ENCODE results near the gene UGT1A6. TPM values are rescaled to one million over a fixed set of nuclear protein-coding genes. Genes with fewer than 3 reads are reported as not detected.

The UGT1A6 gene
- total RNA-seq, 4 donors from 2014 or later: 0.27 to 20.1 (median 0.58) TPM; not detected in 1

DNA sequence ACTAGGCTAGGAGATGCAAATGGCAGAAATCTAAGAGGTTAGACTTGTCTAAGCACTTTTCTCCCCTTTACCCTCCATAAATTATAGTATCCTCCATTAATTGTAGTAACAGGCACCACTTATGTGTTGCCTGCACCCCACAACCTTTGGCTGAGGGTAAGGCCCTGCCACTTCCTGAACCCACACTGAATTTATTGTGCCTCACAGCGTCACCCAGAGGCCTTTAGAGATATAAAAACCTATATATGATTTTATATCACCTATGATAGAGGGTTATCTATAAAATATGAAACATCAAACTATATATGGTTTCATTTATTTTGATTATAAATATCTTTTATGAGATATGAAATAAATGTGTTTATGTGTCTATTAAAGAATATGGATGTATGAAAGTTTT lies 18.4 kb upstream of the UGT1A6 start:
- no peak for TF ChIP-seq POLR2A (IDR thresholded peaks at IDR 0.05)
- no peak for TF ChIP-seq EP300 (IDR thresholded peaks at IDR 0.05)
- TF ChIP-seq, protein P1, sequence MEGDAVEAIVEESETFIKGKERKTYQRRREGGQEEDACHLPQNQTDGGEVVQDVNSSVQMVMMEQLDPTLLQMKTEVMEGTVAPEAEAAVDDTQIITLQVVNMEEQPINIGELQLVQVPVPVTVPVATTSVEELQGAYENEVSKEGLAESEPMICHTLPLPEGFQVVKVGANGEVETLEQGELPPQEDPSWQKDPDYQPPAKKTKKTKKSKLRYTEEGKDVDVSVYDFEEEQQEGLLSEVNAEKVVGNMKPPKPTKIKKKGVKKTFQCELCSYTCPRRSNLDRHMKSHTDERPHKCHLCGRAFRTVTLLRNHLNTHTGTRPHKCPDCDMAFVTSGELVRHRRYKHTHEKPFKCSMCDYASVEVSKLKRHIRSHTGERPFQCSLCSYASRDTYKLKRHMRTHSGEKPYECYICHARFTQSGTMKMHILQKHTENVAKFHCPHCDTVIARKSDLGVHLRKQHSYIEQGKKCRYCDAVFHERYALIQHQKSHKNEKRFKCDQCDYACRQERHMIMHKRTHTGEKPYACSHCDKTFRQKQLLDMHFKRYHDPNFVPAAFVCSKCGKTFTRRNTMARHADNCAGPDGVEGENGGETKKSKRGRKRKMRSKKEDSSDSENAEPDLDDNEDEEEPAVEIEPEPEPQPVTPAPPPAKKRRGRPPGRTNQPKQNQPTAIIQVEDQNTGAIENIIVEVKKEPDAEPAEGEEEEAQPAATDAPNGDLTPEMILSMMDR (IDR thresholded peaks at IDR 0.05): no peak
- TF ChIP-seq POLR2AphosphoS5 (IDR thresholded peaks at IDR 0.05): no peak
- Histone ChIP-seq H3K4me3 (no peak overlapping the region), H3K36me3 (no peaks in the 10 kb centered on the region), H3K27me3 (peaks cover 17% of the 10 kb centered on the region), H3K4me1 (no peaks in the 10 kb centered on the region), H3K27ac (no peak overlapping the region), H3K9me3 (no peaks in the 10 kb centered on the region)
- 50 to 55% methylated on average over 1 of the region's 1 CpG for WGBS, 2 donors (ENCODE audit: low coverage in 1 of 2)
- no peak for ATAC-seq

DNA sequence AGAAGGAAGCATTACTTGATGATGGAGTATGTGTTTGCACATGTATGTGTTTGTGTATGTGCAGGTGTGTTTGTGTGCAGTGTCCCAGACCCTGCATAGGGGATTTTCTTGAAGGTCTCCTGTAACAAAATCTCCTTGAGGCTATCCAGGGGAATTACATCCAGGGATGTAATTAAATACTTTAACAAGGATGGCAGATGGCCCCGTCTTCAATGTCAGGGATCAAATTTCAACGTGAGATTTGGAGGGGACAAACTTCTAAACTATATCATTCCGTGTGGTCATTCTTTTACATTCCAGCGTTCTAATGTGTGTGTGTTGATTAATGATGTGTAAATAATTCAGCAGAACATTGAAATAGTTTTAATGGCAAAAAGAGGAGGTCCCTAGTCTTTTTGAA lies 17.7 kb upstream of the UGT1A6 start:
- 7 to 9% methylated on average over 4 of the region's 4 CpGs for WGBS, 2 donors (ENCODE audit: low coverage in 1 of 2)
- H3K9me3 ChIP-seq: no peaks in the 10 kb centered on the region
- no peaks in the 10 kb centered on the region for H3K36me3 ChIP-seq
- H3K27me3 ChIP-seq: peaks cover 12% of the 10 kb centered on the region
- no peak for TF ChIP-seq POLR2AphosphoS5 (IDR thresholded peaks at IDR 0.05)
- TF ChIP-seq, protein P1 (IDR thresholded peaks at IDR 0.05): no peak
- TF ChIP-seq POLR2A (IDR thresholded peaks at IDR 0.05): no peak
- TF ChIP-seq EP300 (IDR thresholded peaks at IDR 0.05): no peak
- no peak overlapping the region for H3K27ac ChIP-seq
- no peak overlapping the region for H3K4me3 ChIP-seq
- no peak for ATAC-seq
- H3K4me1 ChIP-seq: no peaks in the 10 kb centered on the region

GRCh38 chr2:233676046-233676445 lies 16.6 kb upstream of the UGT1A6 start:
- ATAC-seq: no peak
- no peaks in the 10 kb centered on the region for H3K36me3 ChIP-seq
- WGBS, 2 donors (ENCODE audit: low coverage in 1 of 2): 89 to 92% methylated on average over 2 of the region's 2 CpGs
- H3K9me3 ChIP-seq: no peaks in the 10 kb centered on the region
- H3K27me3 ChIP-seq: peaks cover 11% of the 10 kb centered on the region
- no peak overlapping the region for H3K27ac ChIP-seq
- H3K4me1 ChIP-seq: no peaks in the 10 kb centered on the region
- no peak for TF ChIP-seq POLR2A (IDR thresholded peaks at IDR 0.05)
- no peak for TF ChIP-seq POLR2AphosphoS5 (IDR thresholded peaks at IDR 0.05)
- TF ChIP-seq, protein P1 (IDR thresholded peaks at IDR 0.05): no peak
- no peak for TF ChIP-seq EP300 (IDR thresholded peaks at IDR 0.05)
- no peak overlapping the region for H3K4me3 ChIP-seq

DNA sequence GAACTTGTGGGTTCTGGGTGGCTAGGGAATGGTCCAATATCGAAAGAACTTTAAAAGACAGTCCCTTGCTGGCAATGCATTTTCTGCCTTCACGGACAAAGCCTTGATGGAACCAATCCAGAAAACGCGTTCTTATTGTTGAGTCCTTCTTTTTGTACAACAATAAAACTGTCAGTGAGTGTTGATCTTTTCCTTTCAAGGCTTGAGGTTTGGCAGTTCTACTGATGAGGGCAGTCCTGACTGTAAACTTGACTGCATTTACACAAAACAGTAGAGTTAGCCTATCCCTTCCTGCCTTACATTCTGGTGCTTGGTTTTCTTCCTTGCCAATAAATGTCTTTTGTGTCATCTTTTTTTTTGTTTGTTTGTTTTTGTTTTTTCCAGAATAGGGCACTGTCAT lies 13.5 kb upstream of the UGT1A6 start:
- H3K4me1 ChIP-seq: no peaks in the 10 kb centered on the region
- no peak overlapping the region for H3K27ac ChIP-seq
- TF ChIP-seq EP300 (IDR thresholded peaks at IDR 0.05): no peak
- TF ChIP-seq, protein P1 (IDR thresholded peaks at IDR 0.05): no peak
- TF ChIP-seq POLR2A (IDR thresholded peaks at IDR 0.05): no peak
- TF ChIP-seq POLR2AphosphoS5 (IDR thresholded peaks at IDR 0.05): no peak
- WGBS, 2 donors (ENCODE audit: low coverage in 1 of 2): 63 to 85% methylated on average over 4 of the region's 4 CpGs
- no peak for ATAC-seq
- H3K27me3 ChIP-seq: peaks cover 5% of the 10 kb centered on the region
- H3K36me3 ChIP-seq: no peaks in the 10 kb centered on the region
- no peaks in the 10 kb centered on the region for H3K9me3 ChIP-seq
- no peak overlapping the region for H3K4me3 ChIP-seq

GRCh38 chr2:233680361-233681045 lies 12.2 kb upstream of the UGT1A6 start:
- no peak for ATAC-seq
- Histone ChIP-seq H3K27me3 (peaks cover 5% of the 10 kb centered on the region), H3K9me3 (no peaks in the 10 kb centered on the region), H3K27ac (no peak overlapping the region), H3K36me3 (no peaks in the 10 kb centered on the region), H3K4me3 (no peak overlapping the region), H3K4me1 (no peaks in the 10 kb centered on the region)
- TF ChIP-seq POLR2A (IDR thresholded peaks at IDR 0.05): no peak
- WGBS, 2 donors (ENCODE audit: low coverage in 1 of 2): 68 to 85% methylated on average over 3 to 4 of the region's 4 CpGs
